HG03060 (cell line): ENCODE data around the gene HIBADH.
"Not testable (repeated sequence)": the region's sequence is repeated elsewhere in the genome, so short reads cannot be mapped to it uniquely, and the experiment has no call there.

Experiments used
- ATAC-seq: cut with Tn5 transposase; IDR thresholded peaks from one replicate; pipeline ENCODE4 v1.9.1; 2021; ENCODE audit warnings: low read depth, moderate number of reproducible peaks; ENCODE audit not compliant: unreplicated experiment

The HIBADH gene

DNA sequence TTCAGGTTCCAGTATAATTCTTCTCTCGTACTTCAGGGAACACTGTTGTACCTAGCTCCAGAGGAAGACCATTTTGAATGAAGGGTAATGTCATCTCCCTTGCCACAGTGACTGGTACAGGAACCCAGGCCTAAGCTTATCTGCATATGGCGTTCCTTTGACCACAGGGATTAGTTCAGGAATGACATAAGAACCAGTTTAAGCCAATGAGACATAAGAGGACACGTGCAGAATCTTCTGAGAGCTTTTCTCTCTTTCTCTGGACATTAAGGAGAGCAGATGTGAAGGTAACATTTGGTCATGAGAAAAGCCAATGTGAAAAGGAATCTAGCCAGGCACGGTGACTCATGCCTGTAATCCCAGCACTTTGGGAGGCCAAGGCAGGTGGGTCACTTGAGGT, 21.8 kb upstream of the HIBADH start:
- ATAC-seq = no peak

DNA sequence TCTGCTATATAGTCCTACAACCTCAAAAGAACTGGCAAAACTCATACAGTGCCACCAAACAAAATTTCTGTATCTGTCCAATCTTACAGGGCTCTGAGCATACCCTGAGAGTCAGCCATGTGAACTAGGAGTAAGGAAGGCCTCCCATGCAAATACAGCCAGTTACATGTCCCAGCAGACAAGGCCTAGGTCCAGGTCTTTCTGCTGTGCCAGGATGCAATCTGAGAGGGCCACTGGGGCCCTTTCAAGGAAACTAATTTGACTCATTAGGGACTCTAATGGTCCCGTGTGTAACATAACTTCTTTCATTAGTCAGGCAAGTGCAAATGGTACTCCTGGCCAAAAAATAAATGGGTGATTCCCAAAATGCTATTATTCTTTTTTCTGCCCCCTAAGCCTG, 17.9 kb upstream of the HIBADH start:
- ATAC-seq = no peak

DNA sequence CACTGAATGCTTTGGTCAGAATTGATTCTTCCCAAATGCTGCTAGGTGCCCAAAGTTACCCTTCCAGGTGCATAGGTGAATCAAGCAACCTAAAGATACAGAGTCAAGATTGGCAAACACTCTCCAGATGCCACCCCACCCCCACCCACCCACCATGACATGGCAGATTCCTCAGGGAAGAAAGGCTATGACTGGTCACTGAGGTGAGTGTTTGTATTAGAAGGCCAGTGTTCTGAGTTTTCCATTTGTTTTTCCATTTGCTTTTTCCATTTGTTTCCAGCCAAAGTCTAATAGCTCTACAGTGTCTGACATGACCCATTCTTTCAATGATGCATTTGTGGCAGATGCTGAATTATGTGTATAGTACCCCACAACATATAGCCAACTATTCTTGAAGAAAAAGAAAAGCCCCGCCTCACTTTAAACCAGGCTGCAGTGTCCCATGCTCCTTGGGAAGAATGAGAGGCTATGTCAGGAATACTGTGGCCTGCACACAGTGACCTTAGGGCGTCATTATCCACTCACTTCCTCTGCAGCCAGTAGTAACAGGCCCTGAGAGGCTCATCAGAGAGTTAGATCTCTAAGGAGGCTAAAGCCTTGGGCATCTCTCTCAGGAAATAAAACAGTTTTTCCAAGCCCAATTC, 16.1 kb upstream of the HIBADH start:
- ATAC-seq = no peak

DNA sequence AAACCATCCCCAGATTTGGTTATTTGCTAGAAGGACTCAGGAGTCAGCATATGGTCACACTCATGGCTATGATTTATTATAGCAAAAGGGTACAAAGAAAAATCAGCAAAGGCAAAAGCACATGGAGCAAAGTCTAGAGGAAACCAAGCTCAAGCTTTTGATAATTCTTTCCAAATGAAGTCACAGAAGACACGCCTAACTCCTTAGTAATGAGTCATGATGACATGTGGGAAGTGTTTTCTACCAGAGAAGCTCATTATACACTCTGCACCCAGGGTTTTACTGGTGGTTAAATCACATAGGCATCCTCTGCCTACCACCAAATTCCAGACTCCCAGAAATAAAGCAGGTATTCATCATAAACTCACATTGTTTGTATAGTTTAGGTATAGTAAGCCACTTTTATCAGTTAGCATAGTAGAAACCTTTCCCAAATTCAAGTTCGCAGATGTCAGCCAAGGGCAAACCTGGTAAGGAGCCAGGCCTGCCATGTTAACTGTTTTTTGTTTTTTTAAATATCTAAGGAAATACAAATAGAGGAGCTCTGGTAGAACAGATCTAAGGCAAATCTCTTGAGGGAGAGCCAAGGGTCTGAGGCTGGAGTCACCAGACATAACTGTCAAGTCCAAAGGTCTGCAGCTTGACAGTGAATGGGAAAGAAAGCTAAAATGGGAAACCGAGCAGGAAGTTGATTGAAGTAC, 15.4 kb upstream of the HIBADH start:
- no peak for ATAC-seq

GRCh38 chr7:27674126-27674525, 11.4 kb upstream of the HIBADH start:
- ATAC-seq = not testable (repeated sequence)

GRCh38 chr7:27671675-27672074, 9.0 kb upstream of the HIBADH start:
- no peak for ATAC-seq

DNA sequence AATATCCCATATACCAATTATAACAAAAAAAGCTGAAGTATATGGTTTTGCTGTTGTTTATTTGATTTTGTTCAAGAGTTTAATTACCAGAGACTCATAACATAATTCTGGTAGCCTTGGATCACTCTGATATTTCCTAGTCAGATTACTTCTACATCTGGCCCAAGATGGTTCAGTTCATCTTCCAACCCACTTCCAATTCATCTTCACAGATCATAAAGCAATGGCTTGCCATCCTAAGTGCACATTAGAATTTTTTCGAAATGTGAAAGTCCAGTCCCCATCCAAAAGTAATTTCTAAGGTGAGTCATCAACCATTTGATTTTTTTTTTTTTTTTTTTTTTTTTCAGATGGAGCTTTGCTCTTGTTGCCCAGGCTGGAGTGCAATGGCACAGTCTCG, 8.0 kb upstream of the HIBADH start:
- no peak for ATAC-seq

GRCh38 chr7:27670177-27670576, 7.5 kb upstream of the HIBADH start:
- ATAC-seq = no peak

DNA sequence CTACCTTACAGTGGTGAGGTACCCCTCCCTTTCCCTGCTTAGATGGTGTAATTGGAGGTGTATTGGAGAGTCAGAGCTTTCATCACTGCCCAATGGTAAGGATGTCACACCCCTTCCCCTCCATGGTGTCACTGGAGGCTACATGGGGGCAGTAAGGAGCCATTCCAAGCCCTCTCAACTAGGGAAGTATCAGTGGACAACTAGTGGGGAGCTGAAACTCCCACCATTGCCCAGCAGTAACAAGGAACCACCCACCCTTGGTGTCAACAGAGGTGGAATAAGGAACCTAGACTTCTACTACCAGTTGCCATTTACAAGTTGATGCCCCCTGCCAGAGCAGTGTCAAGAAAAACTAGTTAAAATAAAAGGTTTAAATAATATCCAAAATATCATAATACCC, 2.8 kb upstream of the HIBADH start:
- ATAC-seq = no peak

- no peak for ATAC-seq
Measured at GRCh38 chr7:27663989-27664331, 1.3 kb upstream of the HIBADH start.

GRCh38 chr7:27661811-27662489, 733 bp downstream of the HIBADH start:
- no peak for ATAC-seq

DNA sequence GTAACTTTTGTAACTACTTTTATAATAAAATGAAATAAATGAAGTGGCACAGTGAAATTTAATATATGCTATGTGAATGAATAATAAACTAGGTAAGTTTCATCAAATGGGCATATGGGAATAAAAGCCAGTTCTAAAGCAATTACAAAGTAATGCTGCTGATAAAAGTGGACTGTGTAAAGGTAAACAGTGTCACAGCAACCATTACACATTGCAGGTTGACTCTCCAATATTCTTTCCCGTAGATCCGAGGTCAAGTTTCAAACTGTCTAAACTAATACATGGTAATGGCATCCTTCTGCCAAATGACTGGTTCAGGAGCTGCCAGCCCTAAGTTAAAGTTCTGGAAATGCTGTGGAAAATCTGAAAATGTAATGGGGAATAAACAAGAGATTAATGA, 6.0 kb downstream of the HIBADH start:
- ATAC-seq = no peak

GRCh38 chr7:27655184-27655583, 7.5 kb downstream of the HIBADH start:
- no peak for ATAC-seq

- no peak for ATAC-seq
Measured at GRCh38 chr7:27652518-27652917, 10.2 kb downstream of the HIBADH start.

DNA sequence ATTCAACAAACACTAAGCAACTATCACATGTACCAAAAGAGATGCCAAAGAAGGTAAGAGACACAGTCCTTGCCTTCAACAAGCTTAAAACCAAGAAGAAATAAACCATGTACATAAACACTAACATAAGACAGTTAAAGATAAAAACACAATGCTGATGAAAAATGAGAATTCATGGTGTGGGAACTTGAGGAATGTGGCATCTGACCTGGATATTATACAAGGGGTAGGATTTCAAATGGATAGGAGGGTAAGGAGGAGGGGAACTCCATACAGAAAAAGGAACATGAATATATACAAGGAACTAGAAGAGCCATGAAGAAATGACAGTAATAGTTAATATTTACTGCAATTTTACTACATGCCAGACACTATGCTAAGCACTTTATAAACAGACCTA, 11.0 kb downstream of the HIBADH start:
- no peak for ATAC-seq

- ATAC-seq = no peak
Measured at GRCh38 chr7:27650283-27650682, 12.4 kb downstream of the HIBADH start.

DNA sequence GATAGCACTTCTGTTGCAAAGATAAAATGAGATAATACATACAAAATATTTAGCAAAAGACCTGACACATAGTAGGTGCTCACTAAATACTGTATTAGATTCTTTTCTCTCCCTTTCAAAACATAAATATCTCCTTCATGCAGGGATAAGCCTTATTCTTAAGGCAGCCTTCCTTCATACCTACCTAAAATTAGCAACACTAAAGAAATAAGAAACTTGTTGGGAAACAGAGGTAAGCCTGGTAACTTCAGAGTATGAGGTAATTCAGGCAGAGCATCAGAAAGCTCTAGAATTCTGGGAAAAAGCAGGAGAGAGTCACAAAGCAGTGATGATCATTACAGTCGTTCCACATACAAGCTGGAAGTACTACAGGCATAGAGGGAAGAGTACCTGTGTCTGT, 15.2 kb downstream of the HIBADH start:
- ATAC-seq = no peak

GRCh38 chr7:27647046-27647445, 15.6 kb downstream of the HIBADH start:
- ATAC-seq = no peak

DNA sequence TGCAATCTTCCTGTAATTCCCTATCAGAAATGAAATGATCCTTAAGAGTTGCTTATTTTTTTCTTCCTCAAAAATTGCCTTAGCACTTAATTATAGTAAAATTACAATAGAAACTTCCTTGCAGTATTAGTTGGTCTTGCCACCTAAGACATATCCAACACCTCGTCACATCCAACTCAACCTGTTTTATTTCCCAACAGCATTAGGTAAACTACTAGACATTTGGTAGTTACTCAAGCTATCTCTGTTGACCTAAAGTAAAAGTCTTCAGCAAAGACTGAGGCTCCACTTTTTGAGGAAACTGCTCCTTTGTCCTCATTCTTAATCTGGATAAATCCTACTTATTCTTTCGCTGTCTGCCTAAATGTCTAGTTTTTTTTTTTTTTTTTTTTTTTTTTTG, 20.4 kb downstream of the HIBADH start:
- ATAC-seq = no peak

GRCh38 chr7:27641581-27642230, 21.0 kb downstream of the HIBADH start:
- no peak for ATAC-seq

- no peak for ATAC-seq
Measured at GRCh38 chr7:27640884-27641574, 21.7 kb downstream of the HIBADH start.
